ENCODE measurements around the gene UST. TPM values are rescaled to one million over a fixed set of nuclear protein-coding genes. Genes with fewer than 3 reads are reported as not detected.

Gene UST
- total and polyA plus RNA-seq, 2 donors (not counting 1 experiment from before 2014, with no cell fraction given) = 7.3 to 16.9 TPM

DNA sequence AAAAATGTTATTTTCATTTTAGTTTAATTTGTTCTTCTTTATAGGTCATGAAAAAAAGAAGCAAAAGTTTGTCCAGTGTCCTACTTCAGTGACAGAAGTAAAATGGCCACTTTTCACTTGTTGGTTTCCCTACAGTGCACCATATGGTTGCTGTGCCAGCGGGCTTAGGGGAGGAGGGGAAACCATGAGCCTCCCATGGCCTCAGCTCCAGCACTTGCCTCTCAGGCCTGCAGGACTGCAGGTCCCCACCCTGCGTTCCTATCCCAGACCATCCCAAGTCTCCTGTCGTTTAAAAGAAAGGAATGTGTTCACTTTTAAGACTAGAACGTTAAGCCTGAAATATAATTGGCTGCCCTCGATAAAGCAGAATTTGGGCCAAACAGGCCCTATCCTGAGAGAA is 360.7 kb downstream of the UST start:
- Histone ChIP-seq H3K27me3 (replicated peaks in 1 of 4; ENCODE audit: control extremely low read depth in 1 of 4, control insufficient read depth in 3 of 4, insufficient read depth in 4 of 4, low read length in 3 of 4) (no peaks in the 10 kb centered on the region), H3K4me3 (ENCODE audit: control extremely low read depth in 1 of 5, extremely low read depth in 1 of 5, insufficient read depth in 1 of 5, low read depth in 2 of 5, low read length in 4 of 5) (no peak overlapping the region), H3K9ac (ENCODE audit: low read length) (no peak overlapping the region), H3K4me2 (replicated peaks; ENCODE audit: low read depth, low read length, poor library complexity, severe bottlenecking) (no peak overlapping the region), H4K20me1 (ENCODE audit: control insufficient read depth, insufficient read depth, low read length, poor library complexity, severe bottlenecking) (no peaks in the 10 kb centered on the region), H3K9me3 (ENCODE audit: control extremely low read depth in 1 of 3, control insufficient read depth in 2 of 3, insufficient read depth in 1 of 3, low read length in 2 of 3) (no peaks in the 10 kb centered on the region), H3K36me3 (replicated peaks in 1 of 2; ENCODE audit: control extremely low read depth in 1 of 2, control insufficient read depth in 1 of 2, extremely low read depth in 1 of 2, insufficient read depth in 2 of 2, low read length in 1 of 2) (no peaks in the 10 kb centered on the region), H3K27ac (ENCODE audit: low read length in 2 of 2) (no peak overlapping the region), H3K79me2 (ENCODE audit: control insufficient read depth, insufficient read depth, low read length) (no peaks in the 10 kb centered on the region), H3K4me1 (ENCODE audit: control insufficient read depth in 2 of 2, insufficient read depth in 2 of 2, low read length in 2 of 2) (peaks cover 19 to 21% of the 10 kb centered on the region in 2 donors), H2AFZ (ENCODE audit: insufficient read depth, low read depth, low read length, poor library complexity, severe bottlenecking) (no peak overlapping the region)
- Mint-ChIP-seq H3K4me3 (no peak overlapping the region), H3K4me1 (peaks cover 24% of the 10 kb centered on the region), H3K9me3 (ENCODE audit: insufficient read depth) (no peaks in the 10 kb centered on the region), H3K27ac (no peak overlapping the region), H3K27me3 (no peaks in the 10 kb centered on the region)
- TF ChIP-seq, protein P1, sequence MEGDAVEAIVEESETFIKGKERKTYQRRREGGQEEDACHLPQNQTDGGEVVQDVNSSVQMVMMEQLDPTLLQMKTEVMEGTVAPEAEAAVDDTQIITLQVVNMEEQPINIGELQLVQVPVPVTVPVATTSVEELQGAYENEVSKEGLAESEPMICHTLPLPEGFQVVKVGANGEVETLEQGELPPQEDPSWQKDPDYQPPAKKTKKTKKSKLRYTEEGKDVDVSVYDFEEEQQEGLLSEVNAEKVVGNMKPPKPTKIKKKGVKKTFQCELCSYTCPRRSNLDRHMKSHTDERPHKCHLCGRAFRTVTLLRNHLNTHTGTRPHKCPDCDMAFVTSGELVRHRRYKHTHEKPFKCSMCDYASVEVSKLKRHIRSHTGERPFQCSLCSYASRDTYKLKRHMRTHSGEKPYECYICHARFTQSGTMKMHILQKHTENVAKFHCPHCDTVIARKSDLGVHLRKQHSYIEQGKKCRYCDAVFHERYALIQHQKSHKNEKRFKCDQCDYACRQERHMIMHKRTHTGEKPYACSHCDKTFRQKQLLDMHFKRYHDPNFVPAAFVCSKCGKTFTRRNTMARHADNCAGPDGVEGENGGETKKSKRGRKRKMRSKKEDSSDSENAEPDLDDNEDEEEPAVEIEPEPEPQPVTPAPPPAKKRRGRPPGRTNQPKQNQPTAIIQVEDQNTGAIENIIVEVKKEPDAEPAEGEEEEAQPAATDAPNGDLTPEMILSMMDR (IDR thresholded peaks at IDR 0.05) = no peak
- TF ChIP-seq EZH2 (IDR thresholded peaks at IDR 0.05; ENCODE audit: borderline replicate concordance, insufficient read depth, low read depth, low read length, poor library complexity, severe bottlenecking) = no peak
- ATAC-seq (ENCODE audit: low read depth) (no peak), DNase-seq (no peak)
- 67% methylated on average over 1 of the region's 5 CpGs for WGBS (ENCODE audit: insufficient coverage)
- POLR2A ChIA-PET = no interaction called here
- intact Hi-C loops (cut with micrococcal nuclease) = no loop called here
- CTCF ChIA-PET = no interaction called here

DNA sequence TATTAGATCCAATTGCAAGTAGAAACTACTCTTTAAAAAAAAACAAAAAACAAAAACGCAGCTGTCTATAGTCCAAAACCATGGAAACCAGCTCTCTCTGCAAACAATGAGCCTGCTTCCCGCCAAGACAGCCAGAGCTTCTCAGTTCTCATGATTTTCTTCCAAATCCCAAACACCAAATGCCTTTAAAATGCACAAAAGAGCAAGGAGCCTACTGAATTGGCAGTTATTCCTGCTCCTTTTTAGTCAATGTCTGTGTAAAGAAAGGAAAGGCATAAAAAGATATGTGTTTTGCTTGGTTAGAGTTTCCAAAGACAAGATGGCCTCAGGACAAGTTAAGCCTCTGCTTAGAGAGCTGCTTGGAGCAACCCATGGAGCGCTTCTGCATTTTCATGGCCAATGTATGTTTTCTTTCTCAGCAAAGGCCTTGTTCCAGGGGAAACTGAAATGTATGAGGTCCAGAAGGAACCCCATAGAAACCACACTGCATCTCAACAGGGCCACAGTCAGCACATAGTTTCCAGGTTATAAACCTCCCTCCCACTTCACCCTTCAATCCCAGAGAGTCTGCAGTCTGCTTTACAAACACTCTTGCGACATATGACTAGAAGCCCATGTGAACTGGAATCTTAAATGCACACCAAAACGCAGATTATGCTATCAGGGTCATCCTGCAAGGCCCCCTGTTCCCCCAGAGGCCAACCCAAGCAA is 361.4 kb downstream of the UST start:
- Mint-ChIP-seq H3K9me3 (ENCODE audit: insufficient read depth) (no peaks in the 10 kb centered on the region), H3K4me1 (peaks cover 31% of the 10 kb centered on the region), H3K27me3 (no peaks in the 10 kb centered on the region), H3K27ac (no peak overlapping the region), H3K4me3 (no peak overlapping the region)
- Histone ChIP-seq H4K20me1 (ENCODE audit: control insufficient read depth, insufficient read depth, low read length, poor library complexity, severe bottlenecking) (no peaks in the 10 kb centered on the region), H3K79me2 (ENCODE audit: control insufficient read depth, insufficient read depth, low read length) (no peaks in the 10 kb centered on the region), H3K27ac (ENCODE audit: low read length in 2 of 2) (no peak overlapping the region), H3K36me3 (replicated peaks in 1 of 2; ENCODE audit: control extremely low read depth in 1 of 2, control insufficient read depth in 1 of 2, extremely low read depth in 1 of 2, insufficient read depth in 2 of 2, low read length in 1 of 2) (no peaks in the 10 kb centered on the region), H3K27me3 (replicated peaks in 1 of 4; ENCODE audit: control extremely low read depth in 1 of 4, control insufficient read depth in 3 of 4, insufficient read depth in 4 of 4, low read length in 3 of 4) (no peaks in the 10 kb centered on the region), H3K9me3 (ENCODE audit: control extremely low read depth in 1 of 3, control insufficient read depth in 2 of 3, insufficient read depth in 1 of 3, low read length in 2 of 3) (no peaks in the 10 kb centered on the region), H3K4me3 (ENCODE audit: control extremely low read depth in 1 of 5, extremely low read depth in 1 of 5, insufficient read depth in 1 of 5, low read depth in 2 of 5, low read length in 4 of 5) (no peak overlapping the region), H3K4me1 (ENCODE audit: control insufficient read depth in 2 of 2, insufficient read depth in 2 of 2, low read length in 2 of 2) (peaks cover 26 to 27% of the 10 kb centered on the region in 2 donors), H2AFZ (ENCODE audit: insufficient read depth, low read depth, low read length, poor library complexity, severe bottlenecking) (no peak overlapping the region), H3K4me2 (replicated peaks; ENCODE audit: low read depth, low read length, poor library complexity, severe bottlenecking) (no peak overlapping the region), H3K9ac (ENCODE audit: low read length) (no peak overlapping the region)
- ChIA-PET POLR2A (no interaction called here), CTCF (no interaction called here)
- TF ChIP-seq, protein P1 (IDR thresholded peaks at IDR 0.05) = no peak
- TF ChIP-seq EZH2 (IDR thresholded peaks at IDR 0.05; ENCODE audit: borderline replicate concordance, insufficient read depth, low read depth, low read length, poor library complexity, severe bottlenecking) = no peak
- ATAC-seq (ENCODE audit: low read depth) = no peak
- DNase-seq = no peak
- intact Hi-C loops (cut with micrococcal nuclease) = no loop called here
- WGBS (ENCODE audit: insufficient coverage) = 95% methylated on average over 4 of the region's 5 CpGs
